ENCODE measurements around the gene EED.
"Not testable (repeated sequence)": the region's sequence is repeated elsewhere in the genome, so short reads cannot be mapped to it uniquely, and the experiment has no call there.

EED gene

GRCh38 chr11:86249307-86250098 is 5.0 kb downstream of the EED start:
- no peak for DNase-seq

DNA sequence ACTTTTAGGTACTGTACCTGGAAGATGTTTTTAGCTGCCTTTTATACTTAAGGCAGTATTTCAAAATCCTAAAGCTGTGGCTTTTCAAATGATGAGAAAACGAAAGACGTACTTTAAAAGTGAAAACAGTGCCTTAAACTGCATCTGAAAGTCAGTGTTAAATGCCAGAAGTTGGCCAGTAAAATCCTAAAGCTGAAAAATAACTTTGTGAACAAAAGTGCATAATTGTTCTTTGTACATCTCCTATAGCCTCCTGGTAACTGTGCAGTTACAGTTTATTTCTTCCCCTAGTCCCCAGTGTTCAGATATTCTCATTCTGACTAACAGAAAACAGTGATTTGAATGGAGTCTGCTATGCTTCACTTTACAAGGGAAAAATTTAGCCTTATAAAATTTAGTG is 6.8 kb downstream of the EED start:
- no peak for DNase-seq

DNA sequence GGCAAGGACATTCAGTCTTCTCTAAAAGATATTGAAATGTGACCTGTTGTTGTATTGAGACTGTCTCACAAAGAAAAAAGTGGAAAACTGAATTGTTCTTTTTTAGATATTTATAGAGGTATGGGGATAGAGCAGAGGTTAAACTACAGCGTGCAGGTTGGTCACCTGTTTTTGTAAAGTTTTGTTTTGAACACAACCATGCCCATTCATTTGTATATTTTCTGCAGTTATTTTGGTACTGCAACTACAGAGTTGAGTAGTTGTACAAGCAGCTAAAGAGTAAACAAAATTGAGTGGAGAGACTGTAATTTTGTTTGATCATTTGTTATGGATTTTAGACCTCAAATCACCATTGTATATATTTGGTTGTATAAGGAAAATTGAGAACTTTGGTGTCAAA is 11.3 kb downstream of the EED start:
- DNase-seq = no peak

DNA sequence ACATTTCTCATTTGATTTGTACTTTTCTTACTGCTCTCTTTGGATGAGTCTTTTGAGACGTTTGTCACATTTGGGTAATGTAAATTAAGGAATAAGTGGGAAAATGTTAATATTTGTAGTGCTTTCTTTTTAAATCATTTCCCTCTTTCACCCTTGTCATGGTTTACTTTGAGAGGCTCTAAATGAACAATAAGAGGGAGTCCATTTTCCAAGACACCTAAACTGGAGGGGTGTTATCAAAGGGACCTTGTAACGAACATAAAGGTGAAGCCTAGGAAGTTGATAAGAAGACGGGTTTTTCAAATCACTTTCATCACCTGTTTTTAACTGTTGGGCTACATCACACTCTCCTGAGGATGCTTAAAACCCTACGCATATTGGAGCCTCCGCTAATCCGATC is 12.1 kb downstream of the EED start:
- DNase-seq = no peak

- no peak for DNase-seq
Observed at GRCh38 chr11:86257446-86257845, 12.9 kb downstream of the EED start.

DNA sequence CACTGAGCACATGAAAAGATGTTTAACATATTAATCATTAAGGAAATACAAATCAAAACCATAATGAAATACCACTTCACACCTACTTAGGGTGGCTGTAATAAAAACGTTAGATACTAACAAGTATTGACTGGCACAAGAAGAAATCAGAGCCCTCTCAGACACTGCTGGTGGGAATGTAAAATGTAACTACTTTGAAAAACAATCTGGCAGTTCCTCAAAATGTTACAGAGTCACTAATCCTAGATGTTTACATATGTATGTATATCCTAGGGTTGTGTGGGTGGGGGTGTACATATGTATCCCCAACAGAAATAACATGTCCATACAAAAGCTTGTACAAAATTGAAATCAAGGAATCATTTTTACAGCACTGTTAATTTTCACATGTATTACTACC is 15.2 kb downstream of the EED start:
- DNase-seq = no peak

DNA sequence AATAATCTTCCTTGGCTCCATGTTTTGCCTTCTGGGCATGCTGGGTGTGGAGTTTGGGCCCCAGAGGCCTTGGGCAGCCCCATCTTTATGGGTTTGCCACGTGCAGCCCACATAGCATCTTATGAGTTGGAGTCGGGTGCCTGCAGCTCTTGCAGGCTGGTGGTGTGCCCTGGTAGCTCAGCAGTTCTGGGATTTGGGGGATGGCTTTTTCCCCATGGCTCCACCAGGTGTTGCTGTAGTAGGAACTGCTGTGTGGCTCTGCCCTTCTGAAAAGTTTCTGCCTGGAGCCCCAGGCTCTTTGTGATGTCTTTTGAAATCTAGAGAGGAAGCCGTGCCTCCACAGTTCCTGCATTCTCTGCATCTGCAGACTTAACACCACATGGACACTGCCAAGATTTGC is 16.8 kb downstream of the EED start:
- no peak for DNase-seq

DNA sequence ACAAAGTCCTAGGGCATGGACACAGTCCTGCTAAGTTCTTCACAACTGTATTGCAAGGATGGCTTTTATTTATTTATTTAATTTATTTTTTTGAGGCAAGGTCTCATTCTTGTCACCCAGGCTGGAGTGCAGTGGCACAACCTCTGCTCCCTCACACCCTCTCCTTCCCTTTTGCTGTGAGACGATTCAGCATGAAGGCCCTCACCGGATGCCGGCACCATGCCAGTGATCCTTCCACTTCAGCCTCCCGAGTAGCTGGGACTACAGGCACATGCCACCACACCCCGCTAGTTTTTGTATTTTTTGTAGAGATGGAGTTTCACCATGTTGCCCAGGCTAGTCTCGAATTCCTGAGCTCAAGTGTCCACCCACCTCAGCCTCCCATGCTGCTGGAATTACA is 17.8 kb downstream of the EED start:
- no peak for DNase-seq

DNA sequence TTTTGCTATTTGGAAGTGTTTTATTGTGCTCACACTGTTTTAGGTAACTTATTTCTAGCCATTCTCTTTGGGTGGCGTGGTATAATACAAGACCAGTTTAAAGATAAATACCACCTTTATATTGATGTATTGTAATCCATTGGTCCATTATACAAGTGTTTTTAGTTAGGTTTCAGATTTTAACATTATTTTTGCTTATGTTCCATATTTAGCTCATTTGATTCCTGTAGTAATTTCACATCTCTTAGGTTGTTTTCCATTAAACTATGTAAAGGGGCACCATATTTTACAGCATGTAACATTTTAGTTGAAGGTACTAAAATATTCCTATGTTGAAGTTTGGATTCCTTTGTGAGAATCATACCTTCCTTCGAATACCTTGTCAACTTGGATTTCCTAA is 20.1 kb downstream of the EED start:
- DNase-seq = no peak

DNA sequence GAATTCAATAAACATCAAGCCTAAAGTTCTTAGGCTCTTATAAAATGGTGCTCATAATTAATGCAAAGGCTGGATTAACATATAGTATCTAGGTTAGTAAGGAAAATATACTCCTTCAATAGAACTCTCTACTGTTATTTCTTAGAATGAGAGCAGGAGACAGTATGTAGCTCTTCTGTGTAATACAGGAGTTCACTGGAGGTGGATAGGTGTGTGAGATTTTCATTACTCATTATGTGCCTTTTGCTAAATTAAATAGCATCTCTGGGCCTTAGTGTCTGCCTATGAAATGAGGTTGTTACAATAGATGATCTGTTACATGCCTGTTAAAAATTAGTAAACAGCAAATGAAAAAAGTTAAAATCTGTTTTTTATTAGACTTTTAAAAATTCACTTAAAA is 20.6 kb downstream of the EED start:
- DNase-seq = no peak

- DNase-seq = no peak
Observed at GRCh38 chr11:86269645-86270044, 25.1 kb downstream of the EED start.

- no peak for DNase-seq
Observed at GRCh38 chr11:86274503-86274902, 29.9 kb downstream of the EED start.

GRCh38 chr11:86274999-86275398 is 30.4 kb downstream of the EED start:
- DNase-seq = no peak

DNA sequence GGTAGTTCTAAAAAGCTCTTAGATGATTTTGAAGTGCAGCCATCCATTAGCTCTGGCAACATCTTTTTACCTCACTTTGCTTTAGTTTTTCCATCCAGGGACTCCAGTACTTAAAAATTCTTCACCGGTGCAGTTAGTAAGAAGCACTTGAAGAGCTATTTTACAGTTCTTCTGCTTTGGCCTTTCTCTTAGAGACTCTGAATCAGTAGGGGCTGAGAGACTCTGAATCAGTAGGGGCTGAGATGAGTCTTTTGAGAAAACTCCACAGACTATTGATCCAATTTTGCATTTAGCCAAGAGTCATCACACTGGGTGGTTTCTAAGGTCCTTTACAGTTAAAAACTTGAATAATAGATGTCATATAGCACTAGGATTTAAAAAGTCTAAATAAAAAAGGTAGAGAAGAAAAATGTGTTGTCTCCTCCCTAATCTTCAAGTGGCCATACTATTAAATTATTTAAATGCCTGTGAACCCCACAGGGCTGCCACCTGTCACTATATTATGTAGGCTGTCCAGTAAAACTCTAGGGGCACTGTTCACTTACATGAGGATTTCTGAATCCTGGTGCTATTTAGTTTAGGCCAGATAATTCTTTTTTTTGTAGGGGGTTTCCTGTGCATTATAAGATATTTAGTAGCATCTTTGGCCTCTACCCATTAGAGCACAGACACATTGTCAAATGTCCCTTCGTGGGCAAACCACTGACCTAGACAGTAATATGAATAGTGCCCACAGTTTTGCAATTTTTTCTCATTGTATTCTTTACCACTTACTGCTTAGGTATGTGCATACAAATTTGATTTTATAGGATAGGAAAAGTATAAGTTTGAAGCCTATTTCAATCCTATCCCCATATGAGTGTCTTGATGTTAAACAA is 31.2 kb downstream of the EED start:
- no peak for DNase-seq

DNA sequence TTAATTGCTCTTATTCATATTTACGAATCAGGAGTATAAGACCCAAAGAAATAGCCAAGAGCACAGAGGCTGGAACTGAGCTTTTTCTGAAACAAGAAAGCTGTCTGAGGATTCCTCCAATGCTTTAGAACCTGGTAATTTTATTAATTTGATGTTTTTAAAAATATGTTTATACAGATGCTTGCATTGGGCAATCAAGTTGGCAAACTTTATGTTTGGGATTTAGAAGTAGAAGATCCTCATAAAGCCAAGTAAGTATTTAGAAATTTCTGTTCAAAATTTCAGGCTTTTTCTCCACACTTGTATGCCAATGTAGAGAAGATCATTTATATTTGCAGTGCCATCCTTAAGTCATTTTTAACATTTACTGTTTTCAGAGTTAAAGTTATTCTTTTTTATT is 33.2 kb downstream of the EED start:
- no peak for DNase-seq

GRCh38 chr11:86278226-86278625 is 33.7 kb downstream of the EED start:
- no peak for DNase-seq

GRCh38 chr11:86279747-86280146 is 35.2 kb downstream of the EED start:
- DNase-seq = no peak

GRCh38 chr11:86287468-86287796 is 42.9 kb downstream of the EED start:
- DNase-seq = no peak

DNA sequence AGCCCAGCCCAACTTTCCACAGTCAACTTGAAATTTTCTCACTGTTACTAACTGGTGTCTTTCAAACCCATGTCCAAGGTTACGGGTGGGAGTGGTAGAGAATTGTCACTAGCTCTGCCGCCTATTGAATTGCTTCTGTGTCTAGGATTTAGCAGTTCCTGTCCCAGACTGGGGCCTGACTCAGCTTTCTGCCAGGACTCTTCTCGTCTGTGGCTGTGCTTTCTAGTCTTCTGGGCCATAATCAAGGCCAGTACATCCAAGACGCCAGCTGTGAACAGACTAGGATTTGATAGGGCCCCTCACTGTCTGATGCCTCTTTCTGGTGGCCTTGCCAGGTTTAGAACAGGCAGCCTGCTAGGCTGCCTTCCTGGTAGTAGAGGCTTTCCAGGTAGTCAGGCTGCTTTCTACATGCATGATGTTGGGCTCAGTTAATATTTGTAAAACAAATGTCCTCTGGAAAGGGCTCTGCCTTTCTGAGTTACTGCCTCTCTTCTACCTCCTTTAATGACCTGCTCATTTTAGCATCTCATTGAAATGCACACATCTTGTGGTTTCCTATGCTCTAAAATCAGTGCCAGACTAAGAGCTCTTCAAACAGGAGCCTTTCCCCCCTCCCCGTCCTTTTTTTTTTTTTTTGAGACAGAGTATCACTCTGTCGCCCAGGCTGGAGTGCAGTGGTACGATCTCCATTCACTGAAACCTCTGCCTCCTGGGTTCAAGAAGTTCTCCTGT is 44.4 kb downstream of the EED start:
- no peak for DNase-seq

DNA sequence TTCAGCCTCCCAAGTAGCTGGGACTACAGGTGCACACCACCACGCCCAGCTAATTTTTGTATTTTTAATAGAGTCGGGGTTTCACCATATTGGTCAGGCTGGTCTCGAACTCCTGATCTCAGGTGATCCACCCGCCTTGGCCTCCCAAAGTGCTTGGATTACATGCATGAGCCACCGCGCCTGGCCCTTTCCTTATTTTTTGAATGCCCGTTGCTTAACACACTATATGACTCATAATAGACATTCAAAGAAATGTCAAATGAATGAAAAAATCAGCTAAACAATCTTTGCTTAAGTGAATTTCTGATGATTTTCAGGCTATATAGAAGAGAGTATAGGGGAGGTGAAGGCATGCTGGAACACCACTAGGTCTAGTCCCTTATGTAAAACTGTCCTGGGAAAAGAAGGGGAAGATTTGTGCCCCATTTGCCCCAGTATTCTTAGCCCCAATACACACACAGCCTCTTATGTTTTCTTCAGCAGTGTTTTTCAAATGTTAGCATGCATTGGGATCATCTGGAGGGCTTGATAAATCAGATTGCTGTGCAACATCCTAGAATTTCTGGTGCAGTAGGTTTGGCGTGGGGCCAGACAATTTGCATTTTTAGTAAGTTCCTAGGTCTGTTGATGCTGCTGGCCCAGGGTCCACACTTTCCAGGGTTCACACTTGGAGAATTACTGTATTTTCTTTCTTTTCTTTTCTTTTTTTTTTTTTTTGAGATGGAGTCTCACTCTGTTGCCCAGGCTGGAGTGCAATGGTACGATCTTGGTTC is 45.1 kb downstream of the EED start:
- not testable (repeated sequence) for DNase-seq

GRCh38 chr11:86291466-86292262 is 47.1 kb downstream of the EED start:
- DNase-seq = no peak

All from cerebellar nuclear complex (tissue), 1 donor.